HL-60 (cell line): ENCODE measurements around the gene SEL1L.

Experiments used
- DNase-seq, 2 experiments: peaks; one replicate each; pipeline ENCODE4 v3.0.0-alpha.2; 2010 to 2020; ENCODE audit warnings: low read depth in 1 of 2, low spot score in 1 of 2
- H3K27ac ChIP-seq: fragments of 250-450 bp; sonication (Bioruptor Pico); replicated peaks from 2 replicates; pipeline ENCODE4 v1.5.1; 2020; ENCODE audit warnings: mild to moderate bottlenecking, moderate library complexity
- H3K27me3 ChIP-seq: fragments of 250-450 bp; sonication (Bioruptor Pico); 2 replicates; pipeline ENCODE4 v1.5.1; 2021; ENCODE audit warnings: mild to moderate bottlenecking, moderate library complexity; ENCODE audit not compliant: insufficient read depth, poor library complexity, severe bottlenecking
- H3K4me3 ChIP-seq: replicated peaks from 2 replicates; pipeline ENCODE4 v1.5.1; 2011; ENCODE audit warnings: mild to moderate bottlenecking, control low read depth, low read length; ENCODE audit not compliant: insufficient read depth
- GABPA ChIP-seq: IDR thresholded peaks from 2 replicates; pipeline ENCODE4 v1.6.1; 2012; ENCODE audit warnings: low read depth
- POLR2AphosphoS5 ChIP-seq: IDR thresholded peaks from 2 replicates; pipeline ENCODE4 v1.6.1; 2012; ENCODE audit warnings: low read depth
- SPI1 ChIP-seq: IDR thresholded peaks from 2 replicates; pipeline ENCODE4 v1.6.1; 2012; ENCODE audit warnings: low read depth, mild to moderate bottlenecking, borderline replicate concordance
- TF ChIP-seq, protein P1 (sequence below): IDR thresholded peaks from 2 replicates; pipeline ENCODE4 v1.6.1; 2012; ENCODE audit warnings: low read depth; ENCODE audit not compliant: insufficient replicate concordance
- TF ChIP-seq, protein P2 (sequence below): IDR thresholded peaks from one replicate; pipeline ENCODE4 v1.5.1; 2011; ENCODE audit warnings: low read length, control low read depth, inconsistent platforms; ENCODE audit not compliant: insufficient read depth

The SEL1L gene

DNA sequence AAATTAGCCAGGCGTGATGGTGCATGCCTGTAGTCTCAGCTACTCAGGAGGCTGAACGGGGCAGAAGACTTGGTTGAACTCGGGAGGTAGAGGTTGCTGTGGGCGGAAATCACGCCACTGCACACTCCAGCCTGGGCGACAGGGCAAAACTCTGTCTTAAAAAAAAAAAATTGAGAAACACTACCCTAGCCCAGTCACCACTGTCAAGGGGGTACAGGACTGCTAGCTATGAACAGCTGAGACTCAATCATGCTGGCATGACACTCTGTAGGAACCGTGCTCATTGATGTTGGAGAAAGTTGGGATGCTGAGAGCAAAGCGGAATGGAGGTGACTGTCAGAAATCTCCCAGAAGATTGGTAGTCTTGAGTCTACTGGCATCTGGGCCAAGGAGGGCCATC, 75.3 kb downstream of the SEL1L start:
- Histone ChIP-seq H3K4me3 (no peak overlapping the region), H3K27me3 (no peaks in the 10 kb centered on the region), H3K27ac (no peak overlapping the region)
- DNase-seq = no peak
- TF ChIP-seq SPI1 (no peak), POLR2AphosphoS5 (no peak), GABPA (no peak)
- TF ChIP-seq, protein P1, sequence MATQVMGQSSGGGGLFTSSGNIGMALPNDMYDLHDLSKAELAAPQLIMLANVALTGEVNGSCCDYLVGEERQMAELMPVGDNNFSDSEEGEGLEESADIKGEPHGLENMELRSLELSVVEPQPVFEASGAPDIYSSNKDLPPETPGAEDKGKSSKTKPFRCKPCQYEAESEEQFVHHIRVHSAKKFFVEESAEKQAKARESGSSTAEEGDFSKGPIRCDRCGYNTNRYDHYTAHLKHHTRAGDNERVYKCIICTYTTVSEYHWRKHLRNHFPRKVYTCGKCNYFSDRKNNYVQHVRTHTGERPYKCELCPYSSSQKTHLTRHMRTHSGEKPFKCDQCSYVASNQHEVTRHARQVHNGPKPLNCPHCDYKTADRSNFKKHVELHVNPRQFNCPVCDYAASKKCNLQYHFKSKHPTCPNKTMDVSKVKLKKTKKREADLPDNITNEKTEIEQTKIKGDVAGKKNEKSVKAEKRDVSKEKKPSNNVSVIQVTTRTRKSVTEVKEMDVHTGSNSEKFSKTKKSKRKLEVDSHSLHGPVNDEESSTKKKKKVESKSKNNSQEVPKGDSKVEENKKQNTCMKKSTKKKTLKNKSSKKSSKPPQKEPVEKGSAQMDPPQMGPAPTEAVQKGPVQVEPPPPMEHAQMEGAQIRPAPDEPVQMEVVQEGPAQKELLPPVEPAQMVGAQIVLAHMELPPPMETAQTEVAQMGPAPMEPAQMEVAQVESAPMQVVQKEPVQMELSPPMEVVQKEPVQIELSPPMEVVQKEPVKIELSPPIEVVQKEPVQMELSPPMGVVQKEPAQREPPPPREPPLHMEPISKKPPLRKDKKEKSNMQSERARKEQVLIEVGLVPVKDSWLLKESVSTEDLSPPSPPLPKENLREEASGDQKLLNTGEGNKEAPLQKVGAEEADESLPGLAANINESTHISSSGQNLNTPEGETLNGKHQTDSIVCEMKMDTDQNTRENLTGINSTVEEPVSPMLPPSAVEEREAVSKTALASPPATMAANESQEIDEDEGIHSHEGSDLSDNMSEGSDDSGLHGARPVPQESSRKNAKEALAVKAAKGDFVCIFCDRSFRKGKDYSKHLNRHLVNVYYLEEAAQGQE = no peak
- TF ChIP-seq, protein P2, sequence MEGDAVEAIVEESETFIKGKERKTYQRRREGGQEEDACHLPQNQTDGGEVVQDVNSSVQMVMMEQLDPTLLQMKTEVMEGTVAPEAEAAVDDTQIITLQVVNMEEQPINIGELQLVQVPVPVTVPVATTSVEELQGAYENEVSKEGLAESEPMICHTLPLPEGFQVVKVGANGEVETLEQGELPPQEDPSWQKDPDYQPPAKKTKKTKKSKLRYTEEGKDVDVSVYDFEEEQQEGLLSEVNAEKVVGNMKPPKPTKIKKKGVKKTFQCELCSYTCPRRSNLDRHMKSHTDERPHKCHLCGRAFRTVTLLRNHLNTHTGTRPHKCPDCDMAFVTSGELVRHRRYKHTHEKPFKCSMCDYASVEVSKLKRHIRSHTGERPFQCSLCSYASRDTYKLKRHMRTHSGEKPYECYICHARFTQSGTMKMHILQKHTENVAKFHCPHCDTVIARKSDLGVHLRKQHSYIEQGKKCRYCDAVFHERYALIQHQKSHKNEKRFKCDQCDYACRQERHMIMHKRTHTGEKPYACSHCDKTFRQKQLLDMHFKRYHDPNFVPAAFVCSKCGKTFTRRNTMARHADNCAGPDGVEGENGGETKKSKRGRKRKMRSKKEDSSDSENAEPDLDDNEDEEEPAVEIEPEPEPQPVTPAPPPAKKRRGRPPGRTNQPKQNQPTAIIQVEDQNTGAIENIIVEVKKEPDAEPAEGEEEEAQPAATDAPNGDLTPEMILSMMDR = no peak

DNA sequence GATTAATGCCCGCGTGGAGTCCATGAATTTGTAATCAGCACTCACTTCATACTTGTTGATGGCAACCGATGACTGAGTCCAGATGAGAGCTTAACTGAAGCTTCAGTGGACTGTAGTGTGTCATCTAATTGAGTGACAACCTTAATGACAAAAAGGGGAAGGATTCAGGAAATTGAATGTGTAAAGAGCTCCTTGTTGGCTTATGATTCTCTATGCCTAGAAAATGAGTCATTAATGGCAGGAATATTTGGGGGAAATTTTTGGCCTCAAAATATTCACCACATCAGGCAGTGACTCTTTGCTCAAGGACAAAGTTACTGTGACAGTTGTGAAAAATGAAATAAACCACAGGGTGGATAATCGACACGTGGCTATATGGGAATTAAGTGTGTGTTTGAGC, 78.3 kb downstream of the SEL1L start:
- no peak for DNase-seq
- TF ChIP-seq, protein P1 = no peak
- Histone ChIP-seq H3K4me3 (no peak overlapping the region), H3K27me3 (no peaks in the 10 kb centered on the region), H3K27ac (no peak overlapping the region)

DNA sequence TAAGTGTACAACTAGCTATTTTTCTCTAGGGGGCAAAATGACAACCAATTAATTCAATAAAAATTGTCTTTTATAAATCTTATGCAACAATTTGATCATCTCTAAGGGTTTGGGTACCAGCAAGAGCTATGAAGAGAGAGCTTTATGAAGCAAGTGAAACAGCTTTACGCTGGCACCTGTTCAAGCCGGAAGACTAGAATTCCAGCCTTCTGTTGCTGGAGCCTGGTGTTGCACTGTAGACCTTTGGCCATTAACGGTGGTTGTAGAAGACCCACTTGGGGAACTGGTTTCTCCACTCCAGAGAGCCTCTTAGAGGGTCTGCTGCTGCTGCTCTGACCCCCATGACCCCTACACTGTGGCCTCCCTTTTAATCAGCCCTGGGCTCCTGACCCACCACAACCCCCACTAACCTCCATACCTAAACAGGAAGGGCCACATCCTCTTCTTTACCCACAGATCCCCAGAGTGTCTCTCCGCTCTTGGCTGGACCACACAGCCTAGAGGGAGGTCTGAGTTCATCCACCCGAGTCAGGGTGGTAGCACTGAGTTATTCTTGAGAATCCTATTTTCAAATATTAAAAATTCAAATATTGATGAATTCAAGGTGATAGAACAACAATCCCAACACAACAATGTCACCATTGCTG, 79.0 kb downstream of the SEL1L start:
- TF ChIP-seq, protein P1 = no peak
- no peak for TF ChIP-seq GABPA
- no peak for DNase-seq
- Histone ChIP-seq H3K27me3 (no peaks in the 10 kb centered on the region), H3K4me3 (no peak overlapping the region), H3K27ac (no peak overlapping the region)

DNA sequence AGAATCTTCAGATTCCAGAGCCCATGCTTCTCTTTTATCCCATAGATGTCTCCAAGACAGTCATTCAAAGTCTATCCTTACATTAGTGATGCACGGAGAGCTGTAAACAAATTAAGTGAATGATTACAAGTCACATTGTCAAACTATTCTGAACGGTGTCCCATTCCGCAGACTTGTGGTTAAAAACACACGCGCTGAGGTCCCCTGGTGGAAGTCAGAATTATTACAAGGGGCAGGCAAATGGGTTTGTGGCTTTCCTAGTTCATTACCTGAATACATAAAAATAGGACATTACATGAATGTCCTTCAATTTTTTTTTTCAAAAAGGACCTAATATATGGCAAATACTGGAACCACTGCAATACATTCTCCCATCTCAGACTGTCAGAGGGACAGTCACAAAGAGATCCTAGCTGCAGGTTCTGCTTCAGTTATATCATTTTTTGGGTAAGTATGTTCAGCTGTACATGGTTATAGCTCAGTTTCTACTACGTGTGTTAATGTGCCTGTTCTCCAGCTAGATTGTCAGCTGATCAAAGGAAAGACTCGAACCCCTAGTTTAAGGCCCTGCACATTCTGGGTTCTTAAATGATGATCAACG, 80.4 kb downstream of the SEL1L start:
- Histone ChIP-seq H3K27ac (no peak overlapping the region), H3K27me3 (no peaks in the 10 kb centered on the region), H3K4me3 (no peak overlapping the region)
- no peak for TF ChIP-seq POLR2AphosphoS5
- no peak for TF ChIP-seq GABPA
- TF ChIP-seq, protein P2 = peak; percentile 86
- peak in 1 of 2 experiments; percentile 48 for DNase-seq
